Vagina (tissue), 2 donors: ENCODE measurements around the gene SRR. TPM values are rescaled to one million over a fixed set of nuclear protein-coding genes. Genes with fewer than 3 reads are reported as not detected.

Experiments
- DNase-seq, 2 donors: peaks; one replicate each; pipeline ENCODE4 v3.0.0-alpha.2; 2017; ENCODE audit errors: extremely low spot score in 2 of 2
- H3K27ac ChIP-seq: fragments of 200-600 bp; sonication (generic); one replicate; pipeline ENCODE4 v1.5.1; 2019
- H3K27me3 ChIP-seq: fragments of 200-600 bp; sonication (generic); one replicate; pipeline ENCODE4 v1.5.1; 2019
- H3K36me3 ChIP-seq, 2 donors: fragments of 200-600 bp; sonication (generic); one replicate each; pipeline ENCODE4 v1.5.1; 2017 to 2019
- H3K4me1 ChIP-seq: fragments of 200-600 bp; sonication (generic); one replicate; pipeline ENCODE4 v1.5.1; 2019
- H3K4me3 ChIP-seq, 2 donors: fragments of 200-600 bp; sonication (generic); 1 replicate in 1 of 2; 2 replicates in 1 of 2; pipeline ENCODE4 v1.5.1; 2016 to 2019
- H3K9me3 ChIP-seq: fragments of 200-600 bp; sonication (generic); one replicate; pipeline ENCODE4 v1.5.1; 2019
- CTCF ChIP-seq, 3 experiments: fragments of 450-650 bp in 2 of 3; fragments of 200-600 bp in 1 of 3; sonication (generic) in 1 of 3; IDR thresholded peaks; one replicate each; pipeline ENCODE4 v1.5.1; 2017 to 2019; ENCODE audit warnings: antibody characterized with exemption in 3 of 3, mild to moderate bottlenecking in 2 of 3, moderate library complexity in 2 of 3
- POLR2A ChIP-seq, 2 donors: fragments of 450-650 bp; IDR thresholded peaks; one replicate each; pipeline ENCODE4 v1.6.1; 2017; ENCODE audit warnings: antibody characterized with exemption in 2 of 2, mild to moderate bottlenecking in 2 of 2, moderate library complexity in 2 of 2
- POLR2AphosphoS5 ChIP-seq, 2 donors: sonication (generic); formaldehyde crosslinking; IDR thresholded peaks; one replicate each; pipeline ENCODE4 v1.9.0; 2017; ENCODE audit warnings: antibody characterized with exemption in 2 of 2, mild to moderate bottlenecking in 2 of 2, low read depth in 1 of 2; ENCODE audit not compliant: insufficient read depth in 1 of 2
- intact Hi-C: fragments of 100-400 bp; cut with DNase I; formaldehyde crosslinking; loops from one replicate; pipeline ENCODE4 v1.15.1; 2023
- total RNA-seq: library from RNA; depleted of rRNA; stranded (reverse); fragments of >200 nt; gene quantifications from one replicate; pipeline ENCODE4 v1.2.3, GENCODE V29; 2016

SRR gene
- total RNA-seq, 1 donor from 2014 or later = 13.5 TPM

GRCh38 chr17:2363318-2363717 is 59.6 kb downstream of the SRR start:
- no peak for DNase-seq
- no peak overlapping the region for H3K27ac ChIP-seq
- peaks cover 0 to 23% of the 10 kb centered on the region in 2 donors for H3K36me3 ChIP-seq
- H3K27me3 ChIP-seq = no peaks in the 10 kb centered on the region
- H3K4me1 ChIP-seq = peaks cover 6% of the 10 kb centered on the region
- intact Hi-C loops = no loop called here
- no peak for TF ChIP-seq POLR2A (IDR thresholded peaks at IDR 0.05)
- no peak for TF ChIP-seq POLR2AphosphoS5 (IDR thresholded peaks at IDR 0.05; ENCODE audit: insufficient read depth in 1 of 2, low read depth in 1 of 2)
- no peak for TF ChIP-seq CTCF (IDR thresholded peaks at IDR 0.05)
- H3K4me3 ChIP-seq = no peak overlapping the region
- H3K9me3 ChIP-seq = no peaks in the 10 kb centered on the region

- H3K36me3 ChIP-seq = peaks cover 0 to 23% of the 10 kb centered on the region in 2 donors
- no peaks in the 10 kb centered on the region for H3K9me3 ChIP-seq
- no peak overlapping the region for H3K4me3 ChIP-seq
- DNase-seq = no peak
- TF ChIP-seq CTCF (IDR thresholded peaks at IDR 0.05) = no peak
- no peak for TF ChIP-seq POLR2A (IDR thresholded peaks at IDR 0.05)
- no peak for TF ChIP-seq POLR2AphosphoS5 (IDR thresholded peaks at IDR 0.05; ENCODE audit: insufficient read depth in 1 of 2, low read depth in 1 of 2)
- H3K27ac ChIP-seq = no peak overlapping the region
- H3K27me3 ChIP-seq = no peaks in the 10 kb centered on the region
- H3K4me1 ChIP-seq = peaks cover 2% of the 10 kb centered on the region
- intact Hi-C loops = no loop called here
These were observed 60.4 kb downstream of the SRR start for GRCh38 chr17:2363851-2364762.

DNA sequence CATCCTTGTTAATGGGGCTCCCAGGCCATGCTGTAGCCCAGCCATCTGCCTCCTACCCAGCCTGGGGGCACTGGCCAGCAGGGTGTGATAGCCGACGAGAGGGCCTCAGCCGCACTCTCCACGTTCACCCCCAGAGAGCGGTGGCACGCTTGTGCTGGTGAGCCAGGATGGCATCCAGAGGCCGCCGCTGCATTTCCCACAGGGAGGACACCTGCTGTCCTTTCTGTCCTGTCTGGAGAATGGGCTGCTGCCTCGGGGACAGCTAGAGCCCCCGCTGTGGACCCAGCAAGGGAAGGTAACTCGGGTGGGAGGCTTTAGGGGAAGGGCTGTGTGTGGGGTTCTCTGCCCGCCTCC is 61.0 kb downstream of the SRR start:
- DNase-seq = no peak
- peaks cover 0 to 23% of the 10 kb centered on the region in 2 donors for H3K36me3 ChIP-seq
- H3K4me1 ChIP-seq = no peaks in the 10 kb centered on the region

DNA sequence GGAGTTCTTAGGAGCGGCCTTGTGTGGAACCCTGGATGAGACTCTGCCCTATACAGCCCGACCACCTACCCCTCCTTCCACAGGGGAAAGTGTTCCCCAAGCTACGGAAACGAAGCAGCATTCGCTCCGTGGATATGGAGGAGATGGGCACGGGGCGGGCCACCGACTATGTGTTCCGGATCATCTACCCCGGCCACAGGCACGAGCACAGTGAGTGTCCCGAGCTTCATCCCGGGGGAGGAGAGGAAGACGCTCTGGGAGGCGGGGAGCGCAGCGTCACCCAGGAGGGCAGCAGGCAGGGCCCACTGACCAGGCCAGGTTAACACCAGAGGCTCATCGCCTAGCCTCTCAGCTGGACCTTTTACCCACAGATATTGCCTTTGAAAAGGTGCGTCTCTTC is 61.4 kb downstream of the SRR start:
- no peaks in the 10 kb centered on the region for H3K27me3 ChIP-seq
- no peaks in the 10 kb centered on the region for H3K9me3 ChIP-seq
- no peak for DNase-seq
- peaks cover 0 to 23% of the 10 kb centered on the region in 2 donors for H3K36me3 ChIP-seq
- H3K4me3 ChIP-seq = no peak overlapping the region
- TF ChIP-seq POLR2A (IDR thresholded peaks at IDR 0.05) (no peak), CTCF (IDR thresholded peaks at IDR 0.05) (no peak), POLR2AphosphoS5 (IDR thresholded peaks at IDR 0.05; ENCODE audit: insufficient read depth in 1 of 2, low read depth in 1 of 2) (no peak)
- intact Hi-C loops = no loop called here
- no peaks in the 10 kb centered on the region for H3K4me1 ChIP-seq
- no peak overlapping the region for H3K27ac ChIP-seq

More for the DNA sequence above, 61.0 kb downstream of the SRR start:
- intact Hi-C loops = no loop called here
- H3K27me3 ChIP-seq = no peaks in the 10 kb centered on the region
- H3K4me3 ChIP-seq = no peak overlapping the region
- no peaks in the 10 kb centered on the region for H3K9me3 ChIP-seq
- no peak overlapping the region for H3K27ac ChIP-seq
- no peak for TF ChIP-seq CTCF (IDR thresholded peaks at IDR 0.05)
- TF ChIP-seq POLR2AphosphoS5 (IDR thresholded peaks at IDR 0.05; ENCODE audit: insufficient read depth in 1 of 2, low read depth in 1 of 2) = no peak
- TF ChIP-seq POLR2A (IDR thresholded peaks at IDR 0.05) = no peak
